ENCODE data around the gene SPTBN4.

The SPTBN4 gene

GRCh38 chr19:40608957-40609356 lies 142.2 kb downstream of the SPTBN4 start:
- no peak for TF ChIP-seq CTCF (IDR thresholded peaks at IDR 0.05; ENCODE audit: control insufficient read depth, insufficient read depth, low read depth, low read length, missing control alignments)
- DNase-seq (ENCODE audit: low read depth) = no peak
- H3K4me3 ChIP-seq (ENCODE audit: control insufficient read depth, low read depth, low read length) = no peak overlapping the region

- peak overlapping the region; percentile 48 for H3K4me3 ChIP-seq (ENCODE audit: control insufficient read depth, low read depth, low read length)
- DNase-seq (ENCODE audit: low read depth) = no peak
- TF ChIP-seq CTCF (IDR thresholded peaks at IDR 0.05; ENCODE audit: control insufficient read depth, insufficient read depth, low read depth, low read length, missing control alignments) = no peak
Observed at GRCh38 chr19:40609561-40610395, 143.0 kb downstream of the SPTBN4 start.

GRCh38 chr19:40610396-40611064 lies 143.7 kb downstream of the SPTBN4 start:
- peak overlapping the region; percentile 48 for H3K4me3 ChIP-seq (ENCODE audit: control insufficient read depth, low read depth, low read length)
- no peak for DNase-seq (ENCODE audit: low read depth)

GRCh38 chr19:40611096-40611495 lies 144.3 kb downstream of the SPTBN4 start:
- TF ChIP-seq CTCF (IDR thresholded peaks at IDR 0.05; ENCODE audit: control insufficient read depth, insufficient read depth, low read depth, low read length, missing control alignments) = no peak
- no peak for DNase-seq (ENCODE audit: low read depth)
- H3K4me3 ChIP-seq (ENCODE audit: control insufficient read depth, low read depth, low read length) = peak overlapping the region; percentile 48

More at GRCh38 chr19:40610396-40611064, 143.7 kb downstream of the SPTBN4 start:
- TF ChIP-seq CTCF (IDR thresholded peaks at IDR 0.05; ENCODE audit: control insufficient read depth, insufficient read depth, low read depth, low read length, missing control alignments) = no peak

GRCh38 chr19:40611900-40612698 lies 145.3 kb downstream of the SPTBN4 start:
- no peak for TF ChIP-seq CTCF (IDR thresholded peaks at IDR 0.05; ENCODE audit: control insufficient read depth, insufficient read depth, low read depth, low read length, missing control alignments)
- no peak for DNase-seq (ENCODE audit: low read depth)

More at GRCh38 chr19:40611900-40612698, 145.3 kb downstream of the SPTBN4 start:
- H3K4me3 ChIP-seq (ENCODE audit: control insufficient read depth, low read depth, low read length) = no peak overlapping the region
